Keratinocyte (primary cell): Measurements from ENCODE around the gene DEFB132.

Source experiments
- EZH2 ChIP-seq: IDR thresholded peaks from one replicate; pipeline ENCODE4 v1.6.1; 2012; ENCODE audit warnings: inconsistent platforms, mild to moderate bottlenecking, low read length, moderate library complexity
- TF ChIP-seq, protein P1 (sequence below), 3 experiments: IDR thresholded peaks in 1 of 3; conservative IDR thresholded peaks in 1 of 3; optimal IDR thresholded peaks in 1 of 3; 2 replicates in 2 of 3; 3 replicates in 1 of 3; pipeline versions ENCODE3 to v1.5.1; 2011; ENCODE audit warnings: low read length in 3 of 3, mild to moderate bottlenecking in 3 of 3, moderate library complexity in 2 of 3, control low read depth in 1 of 3, inconsistent platforms in 1 of 3; ENCODE audit not compliant: insufficient read depth in 2 of 3; ENCODE audit errors: extremely low read depth in 1 of 3

DNA sequence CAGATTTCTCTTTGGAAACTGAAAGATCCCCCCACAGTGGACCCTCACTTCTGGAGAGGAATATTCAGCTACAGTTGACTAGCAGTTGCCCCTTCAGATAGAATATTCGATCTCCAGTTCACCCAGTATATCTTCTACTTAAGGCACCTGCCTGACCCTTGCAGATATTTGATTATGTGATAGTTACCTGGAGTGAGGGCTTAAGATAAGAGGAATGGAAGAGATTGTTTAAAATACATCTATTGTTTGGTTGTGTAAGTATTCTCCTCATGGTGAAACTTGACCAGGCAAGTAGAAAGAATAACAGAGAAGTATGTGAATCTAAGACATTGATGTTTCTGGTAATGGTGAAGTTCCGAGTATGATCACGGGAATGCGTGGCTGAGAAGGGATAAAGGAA lies 38.3 kb downstream of the DEFB132 start:
- TF ChIP-seq, protein P1, sequence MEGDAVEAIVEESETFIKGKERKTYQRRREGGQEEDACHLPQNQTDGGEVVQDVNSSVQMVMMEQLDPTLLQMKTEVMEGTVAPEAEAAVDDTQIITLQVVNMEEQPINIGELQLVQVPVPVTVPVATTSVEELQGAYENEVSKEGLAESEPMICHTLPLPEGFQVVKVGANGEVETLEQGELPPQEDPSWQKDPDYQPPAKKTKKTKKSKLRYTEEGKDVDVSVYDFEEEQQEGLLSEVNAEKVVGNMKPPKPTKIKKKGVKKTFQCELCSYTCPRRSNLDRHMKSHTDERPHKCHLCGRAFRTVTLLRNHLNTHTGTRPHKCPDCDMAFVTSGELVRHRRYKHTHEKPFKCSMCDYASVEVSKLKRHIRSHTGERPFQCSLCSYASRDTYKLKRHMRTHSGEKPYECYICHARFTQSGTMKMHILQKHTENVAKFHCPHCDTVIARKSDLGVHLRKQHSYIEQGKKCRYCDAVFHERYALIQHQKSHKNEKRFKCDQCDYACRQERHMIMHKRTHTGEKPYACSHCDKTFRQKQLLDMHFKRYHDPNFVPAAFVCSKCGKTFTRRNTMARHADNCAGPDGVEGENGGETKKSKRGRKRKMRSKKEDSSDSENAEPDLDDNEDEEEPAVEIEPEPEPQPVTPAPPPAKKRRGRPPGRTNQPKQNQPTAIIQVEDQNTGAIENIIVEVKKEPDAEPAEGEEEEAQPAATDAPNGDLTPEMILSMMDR (optimal IDR thresholded peaks at IDR 0.05 in 1 of 3, IDR thresholded peaks at IDR 0.05 in 1 of 3, conservative IDR thresholded peaks at IDR 0.05 in 1 of 3; ENCODE audit: extremely low read depth in 1 of 3, insufficient read depth in 2 of 3, low read length in 3 of 3), result no peak
- TF ChIP-seq EZH2, result no peak
